IPS-18a (cell line): ENCODE data around the gene OR51I2.

Experiments used
- H3K27ac ChIP-seq: one replicate; pipeline ENCODE4 v1.5.1; 2013; ENCODE audit warnings: low read length
- H3K27me3 ChIP-seq: one replicate; pipeline ENCODE4 v1.6.1; 2013; ENCODE audit warnings: mild to moderate bottlenecking, low read length; ENCODE audit not compliant: control insufficient read depth, insufficient read depth
- H3K36me3 ChIP-seq: one replicate; pipeline ENCODE4 v1.6.1; 2013; ENCODE audit warnings: low read depth, low read length; ENCODE audit not compliant: control insufficient read depth
- H3K4me1 ChIP-seq: one replicate; pipeline ENCODE4 v1.6.1; 2013; ENCODE audit warnings: low read depth, low read length; ENCODE audit not compliant: control insufficient read depth
- H3K4me3 ChIP-seq: one replicate; pipeline ENCODE4 v1.5.1; 2013; ENCODE audit warnings: low read length
- H3K9ac ChIP-seq: one replicate; pipeline ENCODE4 v1.6.1; 2013; ENCODE audit warnings: mild to moderate bottlenecking, low read length, moderate library complexity
- H3K9me3 ChIP-seq: one replicate; pipeline ENCODE4 v1.6.1; 2013; ENCODE audit warnings: low read depth, low read length; ENCODE audit not compliant: control insufficient read depth

Gene OR51I2

DNA sequence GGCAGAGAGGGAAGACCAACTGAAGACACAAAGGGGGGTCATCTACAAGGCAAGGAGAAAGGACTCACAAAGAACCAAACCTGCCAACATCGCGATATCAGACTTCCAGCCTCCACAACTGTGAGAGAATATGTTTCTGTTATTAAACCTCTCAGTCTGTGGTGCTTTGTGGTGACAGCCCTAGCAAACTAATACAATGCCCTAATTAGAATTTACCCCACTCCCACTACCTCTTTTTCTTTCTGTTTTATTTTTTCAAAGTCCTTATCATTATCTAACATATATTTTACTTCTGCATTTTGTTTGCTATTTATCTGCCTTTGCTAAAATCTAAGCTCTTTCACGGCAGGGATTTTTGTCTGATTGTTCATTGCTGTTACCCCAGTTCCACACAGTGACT lies 36.9 kb downstream of the OR51I2 start:
- no peak overlapping the region for H3K4me3 ChIP-seq
- H3K27me3 ChIP-seq, result no peaks in the 10 kb centered on the region
- no peaks in the 10 kb centered on the region for H3K4me1 ChIP-seq
- no peaks in the 10 kb centered on the region for H3K9me3 ChIP-seq
- H3K36me3 ChIP-seq, result no peaks in the 10 kb centered on the region
- H3K9ac ChIP-seq, result no peak overlapping the region
- no peak overlapping the region for H3K27ac ChIP-seq

DNA sequence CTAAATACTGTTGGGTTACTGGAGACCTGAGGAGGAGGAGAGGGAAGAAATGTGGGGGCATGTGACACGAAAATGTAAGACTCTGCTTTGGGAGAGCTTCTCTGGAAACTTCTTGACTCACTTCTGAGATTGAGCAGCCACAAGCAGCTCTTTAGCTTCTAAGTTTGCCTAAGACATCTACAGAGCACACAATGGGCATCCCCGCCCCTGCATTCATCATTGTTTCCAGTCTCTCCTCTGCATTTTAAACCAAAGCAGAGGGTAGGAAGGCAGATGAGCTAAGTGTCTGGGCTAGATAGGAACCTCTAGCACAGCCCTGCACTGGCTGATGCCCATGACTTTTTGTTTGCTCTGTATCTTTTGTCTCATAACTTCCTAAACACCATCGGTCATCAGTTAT lies 37.3 kb downstream of the OR51I2 start:
- no peaks in the 10 kb centered on the region for H3K36me3 ChIP-seq

DNA sequence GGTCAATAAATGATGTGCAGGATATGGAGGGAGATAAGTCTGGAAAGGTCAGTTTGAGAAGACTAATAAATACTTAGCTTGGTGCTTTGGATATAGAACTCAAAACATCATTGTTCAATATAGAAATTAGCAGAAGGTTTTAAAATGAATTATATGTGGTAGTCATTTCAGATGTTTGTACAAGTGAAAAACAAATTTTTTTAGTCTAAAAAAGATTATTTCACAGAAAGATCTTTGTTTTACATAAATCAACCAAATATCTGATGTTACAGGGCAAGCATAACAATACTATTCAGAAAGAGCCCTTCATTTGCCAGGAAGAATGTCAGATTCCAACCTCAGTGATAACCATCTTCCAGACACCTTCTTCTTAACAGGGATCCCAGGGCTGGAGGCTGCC lies 39.3 kb downstream of the OR51I2 start, which contains the start of gene OR52D1:
Gene OR52D1, plus strand, starts transcription at position 301 of the 400 bp plus-strand sequence. Its CDS starts 22 bp downstream, at position 323.
- H3K9ac ChIP-seq, result no peak within 1 kb of the TSS
- no peaks in the 10 kb centered on the region for H3K9me3 ChIP-seq
- H3K27ac ChIP-seq, result no peak within 1 kb of the TSS
- H3K4me1 ChIP-seq, result no peaks in the 10 kb centered on the region
- no peaks in the 10 kb centered on the region for H3K27me3 ChIP-seq
- no peak within 1 kb of the TSS for H3K4me3 ChIP-seq
- H3K36me3 ChIP-seq, result no peaks in the 10 kb centered on the region

More for the DNA sequence above, 37.3 kb downstream of the OR51I2 start:
- H3K9me3 ChIP-seq, result no peaks in the 10 kb centered on the region
- no peak overlapping the region for H3K4me3 ChIP-seq
- H3K27ac ChIP-seq, result no peak overlapping the region
- H3K9ac ChIP-seq, result no peak overlapping the region
- H3K4me1 ChIP-seq, result no peaks in the 10 kb centered on the region
- H3K27me3 ChIP-seq, result no peaks in the 10 kb centered on the region

DNA sequence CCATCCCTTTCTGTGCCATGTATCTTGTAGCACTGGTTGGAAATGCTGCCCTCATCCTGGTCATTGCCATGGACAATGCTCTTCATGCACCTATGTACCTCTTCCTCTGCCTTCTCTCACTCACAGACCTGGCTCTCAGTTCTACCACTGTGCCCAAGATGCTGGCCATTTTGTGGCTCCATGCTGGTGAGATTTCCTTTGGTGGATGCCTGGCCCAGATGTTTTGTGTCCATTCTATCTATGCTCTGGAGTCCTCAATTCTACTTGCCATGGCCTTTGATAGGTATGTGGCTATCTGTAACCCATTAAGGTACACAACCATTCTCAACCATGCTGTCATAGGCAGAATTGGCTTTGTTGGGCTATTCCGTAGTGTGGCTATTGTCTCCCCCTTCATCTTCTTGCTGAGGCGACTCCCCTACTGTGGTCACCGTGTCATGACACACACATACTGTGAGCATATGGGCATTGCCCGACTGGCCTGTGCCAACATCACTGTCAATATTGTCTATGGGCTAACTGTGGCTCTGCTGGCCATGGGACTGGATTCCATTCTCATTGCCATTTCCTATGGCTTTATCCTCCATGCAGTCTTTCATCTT lies 39.8 kb downstream of the OR51I2 start:
- no peaks in the 10 kb centered on the region for H3K36me3 ChIP-seq
- H3K9ac ChIP-seq, result no peak overlapping the region
- no peak overlapping the region for H3K4me3 ChIP-seq
- H3K27me3 ChIP-seq, result no peaks in the 10 kb centered on the region
- H3K27ac ChIP-seq, result no peak overlapping the region
- H3K9me3 ChIP-seq, result no peaks in the 10 kb centered on the region
- H3K4me1 ChIP-seq, result no peaks in the 10 kb centered on the region

DNA sequence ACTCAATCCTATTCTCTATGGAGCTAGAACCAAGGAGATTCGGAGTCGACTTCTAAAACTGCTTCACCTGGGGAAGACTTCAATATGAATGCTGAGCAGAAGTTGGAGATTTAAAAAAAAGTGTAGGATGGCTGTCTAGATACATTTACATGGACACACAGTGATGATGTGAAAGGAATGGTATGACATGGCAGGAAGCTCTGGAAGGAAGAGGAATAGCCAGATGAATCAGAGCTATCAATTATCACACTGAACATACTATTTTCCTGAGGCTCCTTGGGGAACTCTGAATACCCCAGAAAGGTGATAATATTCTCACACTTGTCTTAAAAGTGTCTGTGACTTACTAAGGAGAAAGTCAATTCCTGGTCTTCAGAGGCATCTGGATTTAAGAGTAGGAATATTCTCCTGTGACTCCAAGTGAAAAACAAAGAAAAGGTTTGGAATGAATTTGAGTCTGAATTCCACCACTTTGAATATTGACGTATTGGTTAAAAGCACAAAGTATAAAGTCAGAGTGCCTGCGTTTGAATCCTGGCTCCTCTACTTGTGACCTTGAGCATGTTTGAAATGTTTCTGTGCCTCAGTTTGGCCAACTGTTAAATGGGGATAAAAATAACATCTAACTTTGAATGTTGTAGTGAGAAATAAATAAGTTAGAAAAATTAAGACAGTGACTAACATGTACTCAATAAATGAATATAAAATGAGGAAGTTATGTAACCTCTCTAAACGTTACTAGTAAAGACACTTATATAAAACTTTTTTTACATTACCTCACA lies 40.6 kb downstream of the OR51I2 start:
- no peak overlapping the region for H3K27ac ChIP-seq
- H3K4me1 ChIP-seq, result no peaks in the 10 kb centered on the region
- H3K4me3 ChIP-seq, result no peak overlapping the region
- no peak overlapping the region for H3K9ac ChIP-seq
- no peaks in the 10 kb centered on the region for H3K27me3 ChIP-seq
- H3K9me3 ChIP-seq, result no peaks in the 10 kb centered on the region
- no peaks in the 10 kb centered on the region for H3K36me3 ChIP-seq

DNA sequence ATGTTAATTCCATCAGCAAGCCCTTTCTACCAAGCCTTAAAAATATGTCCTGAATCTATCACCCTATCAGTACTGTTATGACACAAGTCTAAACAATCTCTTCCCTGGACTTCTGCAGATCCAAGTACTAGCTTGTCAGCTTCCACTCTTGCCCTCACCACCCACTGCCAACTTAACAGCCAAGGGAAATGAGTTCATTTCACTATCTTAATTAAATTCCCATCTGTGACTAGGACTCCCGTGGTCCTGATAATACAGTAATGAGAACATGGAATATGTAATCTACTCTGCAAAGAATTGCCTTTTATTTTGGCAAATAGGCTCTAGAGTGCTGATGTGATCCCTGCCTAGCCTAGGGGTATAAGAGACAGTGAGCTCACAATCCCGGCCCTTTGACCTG lies 50.5 kb downstream of the OR51I2 start:
- H3K9me3 ChIP-seq, result no peaks in the 10 kb centered on the region
- H3K9ac ChIP-seq, result no peak overlapping the region
- H3K4me3 ChIP-seq, result no peak overlapping the region
- H3K4me1 ChIP-seq, result no peaks in the 10 kb centered on the region
- H3K36me3 ChIP-seq, result no peaks in the 10 kb centered on the region
- no peak overlapping the region for H3K27ac ChIP-seq
- H3K27me3 ChIP-seq, result no peaks in the 10 kb centered on the region

DNA sequence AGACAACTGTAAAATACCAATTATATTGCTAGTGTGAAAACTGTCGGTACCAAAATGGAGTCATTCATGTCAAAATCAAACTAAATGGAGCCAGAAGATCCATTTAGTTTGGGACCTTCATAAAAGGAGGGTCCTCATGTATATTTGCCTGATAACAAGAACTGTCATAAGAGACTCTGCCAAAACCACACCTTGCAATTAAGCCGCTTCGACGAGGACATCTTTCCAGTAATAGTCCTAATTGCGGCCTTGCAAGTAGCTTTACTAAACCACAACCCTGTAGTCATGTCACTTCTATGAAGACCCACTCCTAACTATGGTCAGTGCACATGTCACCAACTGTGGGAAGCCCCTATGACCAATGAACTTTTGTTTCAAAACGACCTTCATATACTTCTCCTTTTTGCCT lies 51.3 kb downstream of the OR51I2 start:
- no peak overlapping the region for H3K27ac ChIP-seq
- no peaks in the 10 kb centered on the region for H3K36me3 ChIP-seq
- H3K9me3 ChIP-seq, result no peaks in the 10 kb centered on the region
- H3K4me1 ChIP-seq, result no peaks in the 10 kb centered on the region
- H3K4me3 ChIP-seq, result no peak overlapping the region
- H3K9ac ChIP-seq, result no peak overlapping the region
- H3K27me3 ChIP-seq, result no peaks in the 10 kb centered on the region

DNA sequence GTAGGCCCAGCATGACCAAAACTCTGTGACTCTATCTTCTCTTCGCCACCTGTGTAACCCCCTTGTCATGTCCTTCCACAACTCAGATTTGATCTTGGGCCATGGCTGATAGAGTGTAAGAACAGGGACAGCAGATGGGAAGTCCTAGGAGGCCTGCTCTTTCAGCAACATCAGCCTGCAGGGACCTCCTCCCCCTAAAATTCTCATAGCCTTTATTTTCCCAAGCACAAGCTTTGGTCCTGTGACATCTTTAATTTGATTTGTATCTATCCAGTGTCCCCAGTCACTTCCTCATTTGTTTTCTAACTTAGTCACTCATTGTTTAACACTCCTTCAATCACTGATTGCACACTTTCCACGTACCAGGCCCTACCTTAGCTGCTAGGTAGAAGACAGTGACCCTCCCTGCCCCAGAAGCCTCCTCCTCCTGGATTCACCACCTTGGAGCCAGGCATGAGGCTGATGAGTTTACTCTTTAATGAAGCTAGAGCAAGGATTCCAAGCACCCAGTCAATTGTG lies 55.3 kb downstream of the OR51I2 start:
- Histone ChIP-seq H3K4me1 (no peaks in the 10 kb centered on the region), H3K36me3 (no peaks in the 10 kb centered on the region), H3K27me3 (no peaks in the 10 kb centered on the region), H3K9ac (no peak overlapping the region), H3K4me3 (no peak overlapping the region), H3K9me3 (no peaks in the 10 kb centered on the region), H3K27ac (no peak overlapping the region)

DNA sequence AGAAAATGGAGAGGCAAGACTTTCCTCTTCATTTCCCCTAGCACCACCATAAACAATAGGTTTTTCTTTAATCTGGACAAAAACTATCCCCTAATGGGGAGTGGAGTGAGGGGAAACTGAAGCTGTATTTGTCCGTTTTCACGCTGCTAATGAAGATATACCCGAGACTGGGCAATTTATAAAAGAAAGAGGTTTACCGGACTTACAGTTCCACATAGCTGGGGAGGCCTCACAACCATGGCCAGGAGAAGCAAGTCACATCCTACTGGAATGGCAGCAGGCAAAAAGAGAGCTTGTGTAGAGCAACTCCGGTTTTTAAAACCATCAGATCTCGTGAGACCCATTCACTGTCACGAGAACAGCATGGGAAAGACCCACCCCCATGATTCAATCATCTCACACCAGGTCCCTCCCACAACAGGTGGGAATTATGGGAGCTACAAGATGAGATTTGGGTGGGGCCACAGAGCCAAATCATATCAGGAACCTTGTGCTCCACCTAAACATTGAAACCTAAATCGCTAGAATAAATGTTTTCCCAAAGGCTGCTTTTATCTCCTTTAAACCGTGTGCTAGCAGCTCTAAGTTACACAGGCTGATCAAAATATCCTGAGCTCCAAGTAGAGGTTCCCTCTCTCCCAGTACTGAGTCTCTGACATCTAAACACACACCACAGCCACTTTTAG lies 56.4 kb downstream of the OR51I2 start:
- Histone ChIP-seq H3K27ac (no peak overlapping the region), H3K27me3 (no peaks in the 10 kb centered on the region), H3K9ac (no peak overlapping the region), H3K4me3 (no peak overlapping the region), H3K4me1 (no peaks in the 10 kb centered on the region), H3K36me3 (no peaks in the 10 kb centered on the region), H3K9me3 (no peaks in the 10 kb centered on the region)
